Ecto neural progenitor cell (in vitro differentiated cells): ENCODE results near the gene OR10A3.

ENCODE experiments used
- DNase-seq: peaks from one replicate; pipeline ENCODE4 v3.0.0-alpha.2; 2018; ENCODE audit warnings: low spot score

The OR10A3 gene

GRCh38 chr11:7936615-7937014 lies 4.9 kb downstream of the OR10A3 start:
- DNase-seq, result no peak

- no peak for DNase-seq
Observed at GRCh38 chr11:7931168-7931567, 10.3 kb downstream of the OR10A3 start, which contains the start of gene OR10A6. OR10A6 (minus strand) TSS chr11:7931268; CDS start chr11:7928662, 2,606 bp downstream.

GRCh38 chr11:7927635-7928034 lies 13.9 kb downstream of the OR10A3 start:
- no peak for DNase-seq

- DNase-seq, result no peak
Observed at GRCh38 chr11:7924536-7924935, 17.0 kb downstream of the OR10A3 start.

DNA sequence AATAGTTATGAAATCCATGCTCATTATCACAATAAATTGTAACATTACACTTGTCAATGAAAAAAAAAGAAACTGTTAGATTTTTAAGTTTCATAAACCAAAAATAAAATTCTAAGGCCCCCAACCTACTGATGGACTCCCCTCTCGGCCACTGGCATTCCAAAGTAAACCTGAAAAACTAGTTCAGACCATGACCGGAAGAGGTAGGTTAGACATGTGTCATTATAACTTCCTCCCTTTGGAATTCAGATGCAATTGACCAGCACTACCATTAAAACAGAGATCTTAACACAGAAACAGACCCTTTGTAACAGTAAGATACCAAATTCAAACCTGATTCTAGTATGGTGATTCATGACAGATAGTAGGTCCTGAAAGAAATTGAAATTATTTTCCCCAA lies 23.4 kb downstream of the OR10A3 start:
- no peak for DNase-seq

DNA sequence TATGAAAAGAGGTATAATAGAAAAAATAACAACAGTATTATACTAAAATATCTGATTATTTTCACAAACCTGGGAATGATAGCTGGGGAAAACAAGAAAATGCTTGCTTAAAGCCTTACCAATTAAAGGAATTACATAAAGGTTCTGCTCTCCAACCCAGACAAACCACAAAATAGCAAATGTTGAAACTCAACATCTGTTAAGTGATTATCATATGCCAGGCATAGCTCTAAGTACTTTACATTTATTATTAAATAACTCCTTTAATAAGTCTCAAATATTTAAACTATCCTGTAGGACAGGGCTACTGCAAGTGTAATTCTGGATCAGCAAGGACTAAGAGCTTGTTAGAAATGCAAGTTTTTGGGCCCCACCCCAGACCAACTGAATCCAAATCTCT lies 30.5 kb downstream of the OR10A3 start:
- DNase-seq, result no peak

DNA sequence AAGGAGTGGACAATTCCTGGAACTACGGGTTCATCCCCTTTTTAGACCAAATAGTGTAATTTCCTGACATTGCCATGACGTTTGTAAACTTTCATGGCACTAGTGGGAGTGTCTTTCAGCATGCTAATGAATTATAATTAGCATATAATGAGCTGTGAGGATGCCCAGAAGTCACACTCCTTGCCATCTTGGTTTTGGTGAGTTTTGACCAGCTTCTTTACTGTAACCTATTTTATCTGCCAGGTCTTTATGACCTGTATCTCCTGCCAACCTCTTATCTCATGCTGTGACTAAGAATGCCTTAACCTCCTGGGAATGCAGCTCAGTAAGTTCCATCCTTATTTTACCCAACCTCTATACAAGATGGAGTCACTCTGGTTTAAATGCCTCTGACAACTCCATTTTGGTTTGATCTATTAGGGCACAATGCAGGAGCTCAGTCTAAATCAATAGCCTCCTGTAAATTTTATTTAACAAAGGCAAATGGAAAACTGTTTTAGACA lies 31.2 kb downstream of the OR10A3 start:
- no peak for DNase-seq

- no peak for DNase-seq
Observed at GRCh38 chr11:7909585-7910285, 31.8 kb downstream of the OR10A3 start.

- DNase-seq, result no peak
Observed at GRCh38 chr11:7907121-7907520, 34.4 kb downstream of the OR10A3 start.

DNA sequence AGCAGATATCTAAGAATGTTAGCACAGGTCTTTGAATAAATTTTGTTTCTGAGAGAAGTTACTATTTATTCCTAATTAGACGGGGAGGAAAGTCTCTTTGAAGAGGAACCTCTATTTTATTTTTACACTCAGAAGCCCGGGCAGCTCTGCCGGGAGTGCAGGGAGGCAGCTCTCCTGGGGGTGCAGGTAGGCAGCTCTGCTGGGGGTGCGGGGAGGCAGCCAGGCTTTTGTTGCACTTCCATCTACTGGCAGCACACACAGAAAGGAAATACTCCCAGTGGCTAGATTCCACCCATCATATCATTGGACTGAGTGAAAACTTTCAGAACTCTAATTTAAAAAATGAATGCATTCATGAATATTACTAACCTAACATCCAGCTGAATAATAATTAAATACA lies 35.0 kb downstream of the OR10A3 start:
- no peak for DNase-seq

- peak; percentile 48 for DNase-seq
Observed at GRCh38 chr11:7905961-7906429, 35.5 kb downstream of the OR10A3 start.

- DNase-seq, result peak; percentile 48
Observed at GRCh38 chr11:7905549-7905948, 36.0 kb downstream of the OR10A3 start.

DNA sequence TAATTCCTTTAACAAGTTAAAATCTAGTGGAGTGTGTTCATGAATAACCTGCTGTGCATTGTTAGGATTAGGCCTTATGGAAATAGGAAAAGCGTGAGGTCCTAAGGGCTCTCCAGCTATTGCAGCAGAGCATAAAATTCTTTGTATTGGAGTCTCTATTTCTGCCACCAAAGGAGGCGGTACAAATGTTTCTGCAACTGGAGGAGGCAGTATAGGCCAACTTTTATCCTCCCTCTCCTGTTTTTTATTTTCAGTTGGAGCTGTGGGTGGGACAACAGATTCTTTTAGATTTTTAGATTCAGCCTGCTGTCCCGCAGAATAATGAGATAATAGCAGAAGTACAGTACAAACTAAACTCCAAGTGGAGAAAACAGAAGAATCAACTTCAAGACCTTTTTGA lies 36.6 kb downstream of the OR10A3 start:
- no peak for DNase-seq

DNA sequence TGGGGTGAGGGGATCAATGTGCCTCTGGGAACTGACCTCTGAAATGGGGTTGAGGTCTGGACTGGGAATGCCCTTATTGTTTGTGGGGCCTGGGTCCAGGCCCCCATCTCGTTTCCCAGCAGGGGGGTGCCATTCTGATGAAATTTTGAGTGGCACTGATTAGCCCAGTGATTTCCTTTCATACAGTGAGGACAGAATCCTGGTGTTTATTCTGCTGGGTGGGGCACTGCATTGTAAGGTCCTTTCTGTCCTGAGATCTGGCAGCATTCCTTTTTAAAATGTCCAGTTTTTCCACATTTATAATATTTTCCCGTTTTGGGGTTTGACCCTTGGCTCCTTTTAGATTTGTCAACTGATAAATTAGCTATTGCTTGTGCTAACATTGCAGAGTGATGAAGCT lies 37.6 kb downstream of the OR10A3 start:
- DNase-seq, result no peak

DNA sequence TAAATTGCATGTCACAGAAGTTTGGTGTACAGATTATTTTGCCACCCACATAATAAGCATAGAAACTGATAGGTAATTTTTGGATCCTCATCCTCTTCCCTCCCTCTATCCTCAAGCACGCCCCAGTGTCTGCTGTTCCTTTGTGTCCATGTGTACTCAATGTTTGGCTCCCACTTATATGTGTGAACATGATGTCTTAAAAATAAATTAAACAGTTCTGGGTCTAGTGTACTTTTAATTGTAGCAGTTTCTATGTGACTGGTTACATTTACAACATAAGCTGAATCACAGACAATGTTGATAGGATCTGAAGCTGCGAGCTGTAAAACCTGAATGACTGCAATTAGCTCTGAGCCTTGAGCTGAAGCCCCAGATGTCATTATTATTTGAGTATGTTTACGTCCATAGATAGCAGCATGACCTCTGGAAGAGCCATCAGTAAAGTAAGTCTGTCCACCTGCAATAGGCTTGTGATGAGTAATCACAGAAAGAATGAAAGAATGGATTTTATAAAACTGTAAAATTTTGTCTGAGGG lies 40.1 kb downstream of the OR10A3 start:
- DNase-seq, result no peak

DNA sequence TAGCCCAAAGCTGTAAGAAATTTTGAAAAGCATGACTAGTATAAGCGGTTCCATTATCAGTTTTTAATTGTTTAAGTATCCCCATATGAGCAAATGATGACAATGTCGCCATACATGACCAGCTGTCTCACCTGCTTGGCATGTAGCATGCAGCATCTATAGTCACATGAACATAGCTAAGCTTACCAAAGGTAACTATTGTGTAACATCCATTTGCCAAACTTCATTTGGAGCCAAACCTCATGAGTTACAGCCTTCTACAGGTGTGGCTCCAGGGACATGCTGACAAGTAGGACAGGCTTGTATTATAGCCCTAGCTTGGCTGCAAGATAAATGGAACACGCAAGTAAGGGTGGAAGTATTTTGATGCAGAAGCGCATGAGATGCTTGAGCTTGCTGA lies 40.8 kb downstream of the OR10A3 start:
- DNase-seq, result no peak

DNA sequence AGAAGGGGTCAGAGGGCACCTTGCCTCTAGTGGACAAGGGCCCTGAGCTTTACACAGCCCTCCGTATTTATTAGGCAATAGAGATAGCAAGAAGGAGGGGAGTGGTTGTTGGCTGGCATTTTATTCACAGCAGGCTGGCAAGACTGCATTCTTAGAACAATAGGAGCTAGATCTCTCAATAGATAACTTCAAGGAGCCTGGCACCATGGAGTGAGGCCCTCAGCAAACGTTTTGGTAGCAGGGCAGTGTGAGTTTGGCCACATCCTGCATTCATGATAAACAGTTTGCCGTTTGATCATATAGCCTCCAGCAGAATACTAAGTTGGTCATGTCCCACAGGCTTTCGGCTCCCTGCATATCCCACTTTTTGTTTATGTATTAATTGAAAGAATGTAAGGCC lies 42.1 kb downstream of the OR10A3 start:
- no peak for DNase-seq

GRCh38 chr11:7898666-7899283 lies 42.7 kb downstream of the OR10A3 start:
- no peak for DNase-seq

DNA sequence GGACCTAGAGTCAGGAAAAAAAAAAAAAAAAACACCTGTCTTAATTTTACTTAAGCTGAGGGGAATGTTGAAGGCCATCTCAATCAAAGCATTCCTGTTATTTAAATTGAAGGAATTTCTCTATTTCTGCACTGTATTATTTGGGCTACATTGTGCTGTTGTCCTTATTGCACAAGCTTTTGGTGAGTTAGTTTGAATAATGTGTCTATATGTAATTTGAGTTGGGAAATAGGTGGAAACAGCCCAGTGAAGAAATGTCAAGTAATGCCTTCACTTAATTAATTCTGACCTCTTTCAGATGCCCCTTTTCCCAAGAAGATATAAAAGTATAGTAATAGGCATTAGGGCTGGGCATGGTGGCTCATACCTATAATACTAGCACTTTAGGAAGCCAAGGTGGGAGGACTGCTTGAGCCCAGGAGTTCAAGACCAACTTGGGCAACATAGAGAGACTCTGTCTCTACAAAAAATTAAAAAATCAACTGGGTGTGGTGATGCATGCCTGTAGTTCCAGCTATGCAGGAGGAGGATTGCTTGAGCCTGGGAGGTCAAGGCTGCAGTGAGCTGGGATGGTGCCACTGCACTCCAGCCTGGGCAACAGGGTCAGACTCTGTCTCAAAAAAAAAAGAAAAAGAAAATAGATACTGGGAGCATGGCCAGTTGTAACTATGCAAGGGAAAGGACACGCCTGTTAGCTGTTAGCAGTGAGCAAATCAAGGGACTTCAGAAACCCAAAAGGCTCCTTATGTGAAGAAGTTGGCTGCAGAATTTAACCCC lies 45.3 kb downstream of the OR10A3 start:
- no peak for DNase-seq

GRCh38 chr11:7894251-7894650 lies 47.3 kb downstream of the OR10A3 start:
- no peak for DNase-seq

GRCh38 chr11:7893796-7894195 lies 47.7 kb downstream of the OR10A3 start:
- DNase-seq, result no peak

DNA sequence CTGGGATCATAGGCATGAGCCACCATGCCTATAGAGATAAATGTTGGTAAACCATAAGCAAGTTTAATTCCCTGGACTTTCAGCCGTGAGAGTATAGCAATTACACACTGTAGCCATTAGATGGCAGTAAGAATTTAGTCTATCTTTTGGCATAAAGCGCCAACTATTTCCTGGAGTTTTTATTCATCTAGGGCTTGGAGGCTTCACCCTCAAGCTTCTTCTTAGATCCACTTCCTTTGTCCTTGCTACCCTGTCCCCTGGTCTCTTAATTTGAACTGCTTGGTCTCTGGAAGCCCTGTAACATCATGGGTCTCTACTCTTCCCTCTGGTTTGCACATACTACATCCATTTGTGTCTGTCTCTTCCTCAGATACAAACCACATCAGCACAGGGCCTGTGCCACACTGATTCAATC lies 48.7 kb downstream of the OR10A3 start:
- no peak for DNase-seq
